SU-DHL-6 (cell line): Measurements from ENCODE around the gene ITPRIP.

Source experiments
- EZH2phosphoT487 ChIP-seq: fragments of 200-600 bp; sonication (generic), shearing (Covaris generic); conservative IDR thresholded peaks from 2 replicates; pipeline ENCODE4 v1.6.1; 2018; ENCODE audit warnings: mild to moderate bottlenecking, antibody characterized with exemption, low read length, moderate library complexity, mixed read lengths
- TF ChIP-seq, protein P1 (sequence below): fragments of 200-600 bp; sonication (generic); IDR thresholded peaks from one replicate; pipeline ENCODE4 v1.5.1; 2017; ENCODE audit warnings: antibody characterized with exemption, mild to moderate bottlenecking, low read length, moderate library complexity; ENCODE audit not compliant: insufficient read depth, poor library complexity, severe bottlenecking

- TF ChIP-seq, protein P1, sequence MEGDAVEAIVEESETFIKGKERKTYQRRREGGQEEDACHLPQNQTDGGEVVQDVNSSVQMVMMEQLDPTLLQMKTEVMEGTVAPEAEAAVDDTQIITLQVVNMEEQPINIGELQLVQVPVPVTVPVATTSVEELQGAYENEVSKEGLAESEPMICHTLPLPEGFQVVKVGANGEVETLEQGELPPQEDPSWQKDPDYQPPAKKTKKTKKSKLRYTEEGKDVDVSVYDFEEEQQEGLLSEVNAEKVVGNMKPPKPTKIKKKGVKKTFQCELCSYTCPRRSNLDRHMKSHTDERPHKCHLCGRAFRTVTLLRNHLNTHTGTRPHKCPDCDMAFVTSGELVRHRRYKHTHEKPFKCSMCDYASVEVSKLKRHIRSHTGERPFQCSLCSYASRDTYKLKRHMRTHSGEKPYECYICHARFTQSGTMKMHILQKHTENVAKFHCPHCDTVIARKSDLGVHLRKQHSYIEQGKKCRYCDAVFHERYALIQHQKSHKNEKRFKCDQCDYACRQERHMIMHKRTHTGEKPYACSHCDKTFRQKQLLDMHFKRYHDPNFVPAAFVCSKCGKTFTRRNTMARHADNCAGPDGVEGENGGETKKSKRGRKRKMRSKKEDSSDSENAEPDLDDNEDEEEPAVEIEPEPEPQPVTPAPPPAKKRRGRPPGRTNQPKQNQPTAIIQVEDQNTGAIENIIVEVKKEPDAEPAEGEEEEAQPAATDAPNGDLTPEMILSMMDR, result no peak
- TF ChIP-seq EZH2phosphoT487, result no peak
These were observed 31.4 kb downstream of the ITPRIP start for GRCh38 chr10:104306897-104307296.
